K562 (cell line): Measurements from ENCODE around the gene PPP1R3E. TPM values are rescaled to one million over a fixed set of nuclear protein-coding genes. Genes with fewer than 3 reads are reported as not detected.

ENCODE experiments used
- BHLHE40 ChIP-seq: IDR thresholded peaks from 2 replicates; pipeline ENCODE4 v1.6.1; 2011; ENCODE audit warnings: low read length, improper control_type of control experiment
- BRD9 ChIP-seq: fragments of 450-650 bp; IDR thresholded peaks from 2 replicates; pipeline ENCODE4 v1.6.1; 2018; ENCODE audit warnings: low read depth; ENCODE audit not compliant: partially characterized antibody
- BRF2 ChIP-seq: IDR thresholded peaks from 3 replicates; pipeline ENCODE4 v1.6.1; 2011; ENCODE audit warnings: borderline replicate concordance, mild to moderate bottlenecking; ENCODE audit not compliant: insufficient read length, insufficient read depth
- MXI1 ChIP-seq: IDR thresholded peaks from 2 replicates; pipeline ENCODE4 v1.6.1; 2011; ENCODE audit warnings: low read depth, mild to moderate bottlenecking, improper control_type of control experiment, low read length
- NR2C1 ChIP-seq, 2 experiments: fragments of 450-650 bp; IDR thresholded peaks; 2 replicates each; pipeline ENCODE4 v1.6.1; 2017; ENCODE audit warnings: mild to moderate bottlenecking in 2 of 2, antibody characterized with exemption in 1 of 2, inconsistent platforms in 1 of 2, missing compliant biosample characterization in 1 of 2, missing genetic modification characterization in 1 of 2
- NR3C1 ChIP-seq: sonication (generic); formaldehyde crosslinking; IDR thresholded peaks from 2 replicates; pipeline ENCODE4 v1.8.1; 2022; ENCODE audit warnings: missing genetic modification reagents
- RBBP5 ChIP-seq: fragments of 200-600 bp; sonication (generic); IDR thresholded peaks from 2 replicates; pipeline ENCODE4 v1.6.1; 2012; ENCODE audit warnings: borderline replicate concordance, mild to moderate bottlenecking, low read length, control low read depth, inconsistent platforms; ENCODE audit not compliant: insufficient read depth, poor library complexity, severe bottlenecking
- RCOR1 ChIP-seq, 2 experiments: IDR thresholded peaks; 2 replicates each; pipeline ENCODE4 v1.6.1; 2012; ENCODE audit warnings: low read depth in 2 of 2, low read length in 2 of 2, borderline replicate concordance in 1 of 2, improper control_type of control experiment in 1 of 2
- THAP12 ChIP-seq: fragments of 250-450 bp; sonication (Bioruptor Pico); IDR thresholded peaks from 2 replicates; pipeline ENCODE4 v1.9.0; 2021; ENCODE audit warnings: mild to moderate bottlenecking, inconsistent platforms
- ZBED1 ChIP-seq: IDR thresholded peaks from 2 replicates; pipeline ENCODE4 v1.6.1; 2014
- ZNF583 ChIP-seq: fragments of 250-450 bp; sonication (Bioruptor Pico); IDR thresholded peaks from 2 replicates; pipeline ENCODE4 v1.4.0; 2020
- ZNF668 ChIP-seq: fragments of 250-450 bp; sonication (Bioruptor Pico); IDR thresholded peaks from 2 replicates; pipeline ENCODE4 v1.8.0; 2022; ENCODE audit warnings: mild to moderate bottlenecking, inconsistent platforms
- ZSCAN29 ChIP-seq: fragments of 450-650 bp; IDR thresholded peaks from 2 replicates; pipeline ENCODE4 v1.6.1; 2017
- polyA plus RNA-seq, 8 experiments: library from polyadenylated mRNA; depleted of rRNA in 4 of 8; stranded (reverse) in 5 of 8; unstranded in 3 of 8; fragments of >200 nt; fragmentation: Nextera tagmentation in 2 of 8; fragmentation: Illumina TruSeq in 1 of 8; extraction: Ambion mirVana in 2 of 8; extraction: Trizol in 1 of 8; gene quantifications; 2 replicates each; pipeline versions ENCODE4 v1.2.1 to v1.2.3, GENCODE V29; 2011 to 2014; ENCODE audit warnings: inconsistent platforms in 1 of 8, missing spikeins in 1 of 8
- total RNA-seq, 7 experiments: library from RNA; depleted of rRNA in 6 of 7; stranded (reverse); fragments of >200 nt in 6 of 7; fragmentation: Illumina TruSeq in 2 of 7; extraction: Trizol in 2 of 7; gene quantifications; 2 replicates each; pipeline versions ENCODE4 v1.2.1 to v1.2.3, GENCODE V29; 2011 to 2021; ENCODE audit warnings: low replicate concordance in 1 of 7
- TF ChIP-seq, protein P1 (sequence below): sonication (generic); formaldehyde crosslinking; IDR thresholded peaks from 2 replicates; pipeline ENCODE4 v1.8.1; 2023; ENCODE audit warnings: mild to moderate bottlenecking, missing genetic modification reagents
- TF ChIP-seq, protein P2 (sequence below): sonication (generic); formaldehyde crosslinking; IDR thresholded peaks from 2 replicates; pipeline ENCODE4 v1.8.0; 2022; ENCODE audit warnings: mild to moderate bottlenecking, missing genetic modification reagents
- TF ChIP-seq, protein P3 (sequence below): fragments of 250-450 bp; sonication (Bioruptor Pico); IDR thresholded peaks from 2 replicates; pipeline ENCODE4 v1.4.0; 2020; ENCODE audit warnings: mild to moderate bottlenecking

Gene PPP1R3E
- total and polyA plus RNA-seq, 9 of the 15 experiments (the other 6 are each of a cell fraction or from before 2014, with no cell fraction given) = 3.2 to 18.4 (median 7.6) TPM

GRCh38 chr14:23301288-23301968 is 1.2 kb downstream of the PPP1R3E start (continued):
- TF ChIP-seq BRF2 = no peak
- no peak for TF ChIP-seq NR3C1 (CRISPR knock-in tag)
- TF ChIP-seq ZBED1 = no peak
- no peak; the same call in 1 of the 2 replicates for TF ChIP-seq ZSCAN29
- TF ChIP-seq ZNF668 (CRISPR knock-in tag) = no peak
- TF ChIP-seq RCOR1 (IDR thresholded peaks at IDR 0.05; ENCODE audit: borderline replicate concordance in 1 of 2, low read depth in 2 of 2, low read length in 2 of 2) = peak in 1 of 2 experiments; percentile 66; a peak in 2 of 4 replicates
- TF ChIP-seq, protein P1, sequence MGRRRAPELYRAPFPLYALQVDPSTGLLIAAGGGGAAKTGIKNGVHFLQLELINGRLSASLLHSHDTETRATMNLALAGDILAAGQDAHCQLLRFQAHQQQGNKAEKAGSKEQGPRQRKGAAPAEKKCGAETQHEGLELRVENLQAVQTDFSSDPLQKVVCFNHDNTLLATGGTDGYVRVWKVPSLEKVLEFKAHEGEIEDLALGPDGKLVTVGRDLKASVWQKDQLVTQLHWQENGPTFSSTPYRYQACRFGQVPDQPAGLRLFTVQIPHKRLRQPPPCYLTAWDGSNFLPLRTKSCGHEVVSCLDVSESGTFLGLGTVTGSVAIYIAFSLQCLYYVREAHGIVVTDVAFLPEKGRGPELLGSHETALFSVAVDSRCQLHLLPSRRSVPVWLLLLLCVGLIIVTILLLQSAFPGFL = 0 out of 2 replicates have a peak, but pooled peaks have one; percentile 62
- no peak for TF ChIP-seq BRD9
- peak; percentile 6 for TF ChIP-seq RBBP5
- peak; percentile 50; the same call in 1 of the 2 replicates for TF ChIP-seq ZNF583 (CRISPR knock-in tag)
- TF ChIP-seq, protein P2, sequence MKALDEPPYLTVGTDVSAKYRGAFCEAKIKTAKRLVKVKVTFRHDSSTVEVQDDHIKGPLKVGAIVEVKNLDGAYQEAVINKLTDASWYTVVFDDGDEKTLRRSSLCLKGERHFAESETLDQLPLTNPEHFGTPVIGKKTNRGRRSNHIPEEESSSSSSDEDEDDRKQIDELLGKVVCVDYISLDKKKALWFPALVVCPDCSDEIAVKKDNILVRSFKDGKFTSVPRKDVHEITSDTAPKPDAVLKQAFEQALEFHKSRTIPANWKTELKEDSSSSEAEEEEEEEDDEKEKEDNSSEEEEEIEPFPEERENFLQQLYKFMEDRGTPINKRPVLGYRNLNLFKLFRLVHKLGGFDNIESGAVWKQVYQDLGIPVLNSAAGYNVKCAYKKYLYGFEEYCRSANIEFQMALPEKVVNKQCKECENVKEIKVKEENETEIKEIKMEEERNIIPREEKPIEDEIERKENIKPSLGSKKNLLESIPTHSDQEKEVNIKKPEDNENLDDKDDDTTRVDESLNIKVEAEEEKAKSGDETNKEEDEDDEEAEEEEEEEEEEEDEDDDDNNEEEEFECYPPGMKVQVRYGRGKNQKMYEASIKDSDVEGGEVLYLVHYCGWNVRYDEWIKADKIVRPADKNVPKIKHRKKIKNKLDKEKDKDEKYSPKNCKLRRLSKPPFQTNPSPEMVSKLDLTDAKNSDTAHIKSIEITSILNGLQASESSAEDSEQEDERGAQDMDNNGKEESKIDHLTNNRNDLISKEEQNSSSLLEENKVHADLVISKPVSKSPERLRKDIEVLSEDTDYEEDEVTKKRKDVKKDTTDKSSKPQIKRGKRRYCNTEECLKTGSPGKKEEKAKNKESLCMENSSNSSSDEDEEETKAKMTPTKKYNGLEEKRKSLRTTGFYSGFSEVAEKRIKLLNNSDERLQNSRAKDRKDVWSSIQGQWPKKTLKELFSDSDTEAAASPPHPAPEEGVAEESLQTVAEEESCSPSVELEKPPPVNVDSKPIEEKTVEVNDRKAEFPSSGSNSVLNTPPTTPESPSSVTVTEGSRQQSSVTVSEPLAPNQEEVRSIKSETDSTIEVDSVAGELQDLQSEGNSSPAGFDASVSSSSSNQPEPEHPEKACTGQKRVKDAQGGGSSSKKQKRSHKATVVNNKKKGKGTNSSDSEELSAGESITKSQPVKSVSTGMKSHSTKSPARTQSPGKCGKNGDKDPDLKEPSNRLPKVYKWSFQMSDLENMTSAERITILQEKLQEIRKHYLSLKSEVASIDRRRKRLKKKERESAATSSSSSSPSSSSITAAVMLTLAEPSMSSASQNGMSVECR (CRISPR knock-in tag) = peak; percentile 80
- TF ChIP-seq MXI1 = peak; percentile 19; the same call in 1 of the 2 replicates
- TF ChIP-seq NR2C1 (IDR thresholded peaks at IDR 0.05) = no peak
- TF ChIP-seq NR2C1 (tag; IDR thresholded peaks at IDR 0.05) = peak; percentile 52
- TF ChIP-seq, protein P3, sequence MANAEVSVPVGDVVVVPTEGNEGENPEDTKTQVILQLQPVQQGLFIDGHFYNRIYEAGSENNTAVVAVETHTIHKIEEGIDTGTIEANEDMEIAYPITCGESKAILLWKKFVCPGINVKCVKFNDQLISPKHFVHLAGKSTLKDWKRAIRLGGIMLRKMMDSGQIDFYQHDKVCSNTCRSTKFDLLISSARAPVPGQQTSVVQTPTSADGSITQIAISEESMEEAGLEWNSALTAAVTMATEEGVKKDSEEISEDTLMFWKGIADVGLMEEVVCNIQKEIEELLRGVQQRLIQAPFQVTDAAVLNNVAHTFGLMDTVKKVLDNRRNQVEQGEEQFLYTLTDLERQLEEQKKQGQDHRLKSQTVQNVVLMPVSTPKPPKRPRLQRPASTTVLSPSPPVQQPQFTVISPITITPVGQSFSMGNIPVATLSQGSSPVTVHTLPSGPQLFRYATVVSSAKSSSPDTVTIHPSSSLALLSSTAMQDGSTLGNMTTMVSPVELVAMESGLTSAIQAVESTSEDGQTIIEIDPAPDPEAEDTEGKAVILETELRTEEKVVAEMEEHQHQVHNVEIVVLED (CRISPR knock-in tag) = peak; percentile 97
- TF ChIP-seq THAP12 = peak; percentile 38; the same call in 1 of the 2 replicates
- peak; percentile 93 for TF ChIP-seq BHLHE40
